Stimulated activated CD4-positive, alpha-beta T cell treated with anti-CD3 and anti-CD28 coated beads, Interleukin-15, amount 100 ng/mL, for 24 hours (primary cell): ENCODE data around the gene TFE3.

Experiments used
- DNase-seq: peaks from one replicate; pipeline ENCODE4 v3.0.0-alpha.2; 2020

Gene TFE3

DNA sequence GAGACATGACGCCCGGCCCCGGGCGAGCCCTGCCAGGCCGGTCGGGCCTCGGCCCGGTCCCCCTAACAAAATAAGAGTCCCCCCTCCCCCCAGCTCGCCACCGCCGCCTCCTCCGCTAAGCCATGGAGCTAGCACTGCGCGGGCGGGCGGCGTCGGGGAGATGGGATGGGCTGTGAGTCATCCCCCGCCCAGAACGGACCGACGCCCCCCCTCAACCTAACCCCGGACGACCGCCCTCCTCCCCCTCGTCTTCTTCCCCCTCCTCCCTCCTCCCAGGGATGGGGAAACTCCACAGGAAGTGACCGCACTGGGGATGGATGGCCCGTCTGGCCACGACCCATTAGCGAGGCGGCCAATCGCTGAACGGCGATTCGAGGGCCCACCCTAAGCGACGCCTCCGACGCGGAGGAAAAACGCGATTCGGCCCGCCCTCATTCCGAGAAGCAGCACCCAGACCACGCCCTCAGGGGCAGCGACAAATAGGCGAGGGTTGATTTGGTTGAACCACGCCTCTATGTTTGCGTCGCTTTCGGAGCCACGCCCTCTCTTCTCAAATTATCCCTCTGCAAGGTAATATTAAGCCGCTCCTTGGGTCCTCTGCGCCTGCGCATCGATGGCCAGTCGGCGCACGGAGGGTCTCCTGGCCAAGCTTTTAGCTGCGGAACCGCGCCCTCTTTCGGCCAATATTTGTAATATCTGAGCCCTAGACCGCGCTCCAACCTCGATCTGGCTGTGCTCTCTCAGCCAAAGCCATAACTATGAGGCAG is at the start of gene TFE3:
Gene TFE3, minus strand, starts transcription at position 138 of the 767 bp plus-strand sequence. Its CDS starts 131 bp downstream, at position 7.
- DNase-seq, result peak; percentile 97

GRCh38 chrX:49089553-49089952 is 46.4 kb upstream of the TFE3 start:
- DNase-seq, result no peak

DNA sequence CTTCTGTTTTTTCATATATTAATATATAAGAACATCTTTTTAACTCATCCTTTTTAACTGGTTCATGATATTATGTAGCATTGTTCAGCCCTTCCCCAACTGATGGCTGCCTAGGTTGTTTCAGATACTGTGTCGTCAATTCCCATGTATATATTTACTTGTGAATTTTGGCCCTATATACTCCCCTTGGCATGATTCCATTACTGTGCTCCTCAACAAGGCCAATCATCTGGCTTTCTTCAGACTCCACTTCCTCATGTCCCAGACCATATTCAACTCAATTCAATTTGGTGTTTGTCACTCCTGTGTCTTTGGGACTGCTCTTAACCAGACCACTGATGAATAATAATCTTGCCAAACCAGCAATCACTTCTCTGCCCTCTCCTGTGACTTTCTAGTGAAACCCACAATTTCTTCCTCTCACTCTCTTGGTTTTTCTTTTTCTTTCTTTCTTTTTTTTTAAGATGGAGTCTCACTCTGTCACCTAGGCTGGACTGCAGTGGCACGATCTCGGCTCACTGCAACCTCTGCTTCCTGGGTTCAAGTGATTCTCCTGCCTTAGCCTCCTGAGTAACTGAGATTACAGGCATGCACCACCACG is 39.2 kb upstream of the TFE3 start:
- DNase-seq, result no peak

GRCh38 chrX:49079489-49080428 is 36.6 kb upstream of the TFE3 start, which contains the start of gene WDR45:
WDR45 (minus strand) TSS chrX:49079887; CDS start chrX:49078095, 1,792 bp downstream.
- peak; percentile 77 for DNase-seq

DNA sequence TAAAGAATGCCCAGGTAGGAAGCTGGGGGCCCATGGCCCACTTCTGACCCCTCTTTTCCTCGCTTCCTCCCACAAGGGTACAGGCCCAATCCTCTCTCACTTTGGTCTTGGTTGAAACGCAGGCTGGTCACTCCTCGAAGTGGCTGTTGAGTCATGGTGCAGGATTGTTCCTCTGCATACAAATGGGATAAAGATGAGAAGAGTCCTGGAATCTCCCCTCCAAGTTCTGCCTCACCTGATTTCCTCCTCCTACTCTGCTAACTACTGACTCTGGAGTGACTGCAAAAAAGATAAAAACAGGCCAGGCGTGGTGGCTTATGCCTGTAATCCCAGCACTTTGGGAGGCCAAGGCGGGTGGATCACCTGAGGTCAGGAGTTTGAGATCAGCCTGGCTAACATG is 34.8 kb upstream of the TFE3 start:
- DNase-seq, result no peak

DNA sequence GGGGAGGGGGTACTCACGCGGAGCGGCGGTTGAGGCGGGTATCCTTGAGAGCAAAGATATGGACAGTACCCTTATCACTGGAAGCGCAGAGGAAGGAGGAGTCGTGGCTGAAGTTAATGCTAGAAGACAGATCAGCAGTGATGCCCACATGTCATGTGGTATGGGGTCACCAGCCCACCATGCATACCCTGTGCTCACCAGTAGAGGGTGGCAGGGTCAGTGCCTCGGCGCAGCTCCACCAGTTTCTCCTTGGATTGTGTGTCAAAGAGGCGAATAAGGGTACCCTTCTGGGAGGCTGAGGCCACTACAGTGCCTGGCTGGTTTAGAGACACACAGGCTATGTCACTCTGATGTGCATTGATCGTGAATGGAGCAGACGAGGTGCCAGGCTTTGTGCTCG is 32.2 kb upstream of the TFE3 start:
- no peak for DNase-seq

GRCh38 chrX:49073601-49074575 is 30.7 kb upstream of the TFE3 start, which contains the start of gene PRAF2:
PRAF2 (minus strand) TSS chrX:49074002; CDS start chrX:49073987, 15 bp downstream.
- peak; percentile 92 for DNase-seq

GRCh38 chrX:49072712-49073095 is 29.5 kb upstream of the TFE3 start:
- DNase-seq, result no peak

DNA sequence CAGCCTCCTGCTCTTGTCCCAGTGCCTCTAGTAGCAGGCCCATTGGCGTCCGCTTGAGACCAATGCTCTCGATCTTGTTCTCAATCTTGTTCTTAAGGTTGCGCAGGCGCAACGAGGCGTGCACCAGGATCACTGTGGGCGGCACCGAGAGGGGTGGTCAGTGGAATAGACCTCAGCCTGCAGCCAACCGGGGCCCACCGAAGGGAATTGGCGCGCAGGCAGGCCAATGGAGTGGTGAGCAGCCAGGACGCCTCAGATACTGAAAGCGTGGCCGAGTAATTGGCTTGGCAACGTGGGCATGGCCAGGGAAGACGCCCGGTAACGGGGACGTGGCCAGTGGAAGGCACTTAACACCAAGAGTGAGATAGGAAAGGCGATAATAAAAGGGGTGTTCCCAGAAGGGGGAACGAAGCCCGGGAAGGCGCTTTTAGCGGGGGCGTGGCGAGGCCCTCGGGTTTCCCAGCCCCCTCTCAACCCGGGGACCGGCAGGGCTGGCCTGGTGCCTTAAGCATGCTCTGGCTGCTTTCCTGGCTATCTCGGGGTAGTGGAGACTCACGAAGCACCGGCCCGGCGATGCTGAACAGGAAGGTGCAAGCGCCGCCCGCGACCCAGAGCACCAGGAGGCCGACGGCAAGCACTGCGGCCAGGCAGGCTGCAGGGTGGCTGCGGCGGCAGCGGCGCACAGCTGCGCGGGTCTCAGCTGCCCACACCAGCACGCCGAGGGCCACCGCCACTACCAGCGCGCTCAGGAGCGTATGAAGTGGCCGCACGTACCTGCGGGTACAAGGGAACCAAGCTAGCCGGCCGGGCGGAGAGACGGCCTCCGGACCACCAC is 28.9 kb upstream of the TFE3 start:
- DNase-seq, result no peak

DNA sequence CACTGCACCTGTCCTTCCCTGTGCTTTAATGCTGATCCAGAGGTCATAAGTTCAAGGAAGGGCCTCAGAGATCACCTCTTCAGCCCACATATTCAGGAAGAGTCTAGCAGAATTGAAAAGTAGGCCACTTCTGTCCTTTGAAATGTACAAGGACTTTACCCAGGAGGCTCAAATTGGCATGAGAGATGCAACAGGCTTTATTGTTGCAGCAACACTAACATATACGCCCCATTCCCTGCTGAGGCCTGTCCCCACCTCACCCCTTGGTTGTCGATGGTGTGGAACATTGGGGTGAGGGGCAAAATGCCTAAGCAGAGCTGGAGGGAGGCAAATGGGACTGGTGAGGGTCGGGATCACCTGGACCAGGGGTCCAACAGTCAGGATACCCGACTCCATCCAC is 27.8 kb upstream of the TFE3 start:
- DNase-seq, result no peak

GRCh38 chrX:49069038-49069437 is 25.9 kb upstream of the TFE3 start:
- no peak for DNase-seq

- no peak for DNase-seq
These were observed 24.3 kb upstream of the TFE3 start for GRCh38 chrX:49067285-49068120.

GRCh38 chrX:49066690-49067089 is 23.5 kb upstream of the TFE3 start:
- no peak for DNase-seq

DNA sequence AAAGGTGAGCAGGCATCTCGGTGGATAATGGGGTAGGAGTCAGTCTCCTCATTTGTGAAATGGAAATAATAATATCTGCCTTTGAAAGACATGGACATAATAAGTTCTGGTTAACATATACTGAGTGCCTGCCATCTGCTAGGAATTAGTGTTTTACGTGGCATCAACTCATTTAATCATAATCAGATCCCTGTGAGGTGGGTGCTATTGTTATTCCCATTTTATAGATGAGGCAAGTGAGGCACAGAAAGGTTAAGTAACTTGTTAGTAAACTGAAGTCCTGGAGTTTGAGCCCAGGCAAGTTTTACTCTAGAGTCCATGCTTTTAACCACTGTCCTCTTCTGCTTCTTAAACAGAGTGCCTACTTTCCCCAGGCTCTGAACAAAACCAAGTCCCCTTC is 23.1 kb upstream of the TFE3 start:
- no peak for DNase-seq

DNA sequence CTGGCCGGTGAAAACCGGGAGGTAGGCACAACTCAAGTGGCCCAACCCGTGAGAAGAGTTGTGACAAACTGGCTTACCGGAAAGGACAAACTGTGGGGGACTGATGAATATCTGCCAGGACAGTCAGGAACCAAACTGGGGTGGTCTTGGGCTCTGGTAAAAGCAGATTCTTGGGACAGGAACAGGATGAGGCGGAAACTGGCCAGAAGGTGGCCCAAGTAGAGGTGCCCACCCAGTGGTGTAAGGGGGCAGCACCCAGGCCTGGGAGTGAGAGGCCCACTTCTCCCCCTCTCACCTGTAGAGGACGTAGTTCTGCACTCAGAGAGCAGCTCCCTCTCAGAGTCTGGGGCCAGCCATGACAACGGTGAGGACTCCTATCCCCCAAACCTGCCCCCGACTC is 21.6 kb upstream of the TFE3 start:
- DNase-seq, result no peak

GRCh38 chrX:49064303-49064702 is 21.1 kb upstream of the TFE3 start:
- DNase-seq, result no peak

DNA sequence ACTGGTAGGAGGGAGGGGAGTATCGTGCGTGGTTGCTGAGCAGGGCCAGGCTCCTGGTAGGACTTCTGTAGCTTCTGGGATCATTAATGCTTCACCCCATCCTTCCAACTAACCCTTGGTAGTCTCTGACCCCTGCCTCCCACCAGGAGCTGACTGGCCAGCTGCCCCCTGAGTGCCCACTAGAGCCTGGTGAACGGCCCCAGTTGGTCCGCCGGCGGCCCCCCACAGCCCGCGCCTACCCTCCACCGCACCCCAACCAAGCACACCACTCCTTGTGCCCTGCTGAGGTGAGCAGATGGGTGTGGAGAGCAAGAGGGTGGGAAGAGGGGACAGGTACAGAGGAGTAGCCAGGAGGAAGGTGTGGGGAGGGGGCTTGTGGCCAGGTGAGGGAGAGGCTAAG is 20.6 kb upstream of the TFE3 start:
- DNase-seq, result no peak

- no peak for DNase-seq
These were observed 18.8 kb upstream of the TFE3 start for GRCh38 chrX:49061916-49062315.

DNA sequence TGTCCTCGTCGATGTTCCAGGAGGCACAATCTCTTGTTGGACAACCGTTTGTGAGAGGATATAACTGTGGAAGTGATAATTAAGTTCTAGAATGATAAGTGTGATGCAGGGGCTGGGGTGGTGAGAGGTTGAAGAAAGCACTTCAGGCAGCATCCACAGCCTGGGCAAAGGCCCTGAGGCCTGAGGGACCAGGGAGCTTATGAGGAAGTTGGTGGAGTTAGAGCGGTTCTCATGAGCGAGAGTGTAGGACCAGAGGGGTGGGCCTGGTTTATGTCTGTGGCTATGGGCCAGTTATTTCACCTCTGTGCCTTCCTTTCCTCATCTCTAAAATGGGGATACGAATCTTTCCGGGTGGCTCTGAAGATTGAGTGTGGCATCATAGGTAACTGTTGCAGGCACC is 18.3 kb upstream of the TFE3 start:
- DNase-seq, result no peak

GRCh38 chrX:49060914-49061313 is 17.8 kb upstream of the TFE3 start:
- DNase-seq, result no peak
